Measurements from ENCODE around the gene CMIP.
A peak's percentile ranks its signal among the peaks of the same experiment; 100 is the strongest.
"Not testable (repeated sequence)": the region's sequence is repeated elsewhere in the genome, so short reads cannot be mapped to it uniquely, and the experiment has no call there.

CMIP gene

DNA sequence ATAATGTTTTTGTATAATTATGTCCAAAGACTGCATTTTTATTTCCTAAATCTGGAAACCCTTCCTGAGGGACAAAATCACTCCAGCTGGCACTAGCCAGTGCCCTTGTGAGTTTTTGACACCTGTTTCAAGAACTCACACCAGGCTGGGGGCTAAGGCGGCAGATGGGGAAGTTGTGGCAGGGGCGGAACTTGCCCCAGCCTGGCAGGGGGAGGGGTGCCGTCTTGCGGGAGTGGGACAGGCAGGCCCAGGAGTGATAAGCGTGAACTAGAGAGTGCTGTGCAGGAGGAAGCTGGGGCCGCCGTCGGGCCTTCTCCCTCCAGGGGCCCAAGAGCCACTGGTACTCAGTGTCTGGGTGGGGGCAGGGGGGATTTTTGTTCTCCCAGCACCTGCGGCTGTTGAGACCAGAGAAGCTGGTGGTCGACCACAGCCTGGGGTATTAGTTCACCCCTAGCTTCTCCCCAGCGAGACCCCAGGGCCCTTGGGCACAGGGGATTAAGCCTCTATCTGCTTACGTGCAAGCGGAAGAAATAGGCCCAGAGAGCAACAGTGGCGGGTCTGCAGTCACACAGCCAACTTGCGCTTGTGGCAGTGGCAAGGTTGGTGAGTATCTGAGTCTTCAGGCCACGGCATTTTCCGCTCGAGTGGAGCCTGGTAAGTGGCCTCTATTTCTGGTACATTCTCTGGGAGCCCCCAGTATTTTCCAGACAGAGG, 294.3 kb downstream of the CMIP start:
- DNase-seq (ENCODE audit: low read depth in 3 of 3) = no peak

GRCh38 chr16:81739503-81739902, 294.9 kb downstream of the CMIP start:
- DNase-seq (ENCODE audit: low read depth in 3 of 3) = no peak

- no peak for DNase-seq (ENCODE audit: low read depth in 3 of 3)
Observed at GRCh38 chr16:81740169-81740568, 295.6 kb downstream of the CMIP start.

DNA sequence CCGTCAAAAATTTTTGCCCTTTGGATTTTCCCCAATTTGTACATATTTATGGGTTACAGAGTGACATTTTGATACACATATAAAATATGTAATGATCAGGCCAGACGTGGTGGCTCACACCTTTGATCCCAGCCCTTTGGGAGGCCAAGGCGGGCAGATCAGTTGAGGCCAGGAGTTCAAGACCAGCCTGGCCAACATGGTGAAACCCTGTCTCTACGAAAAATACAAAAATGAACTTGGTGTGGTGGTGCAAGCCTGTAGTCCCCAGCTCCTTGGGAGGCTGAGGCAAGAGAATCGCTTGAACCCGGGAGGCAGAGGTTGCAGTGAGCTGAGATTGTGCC, 296.8 kb downstream of the CMIP start:
- DNase-seq (ENCODE audit: low read depth in 3 of 3) = not testable (repeated sequence)

- DNase-seq (ENCODE audit: low read depth in 3 of 3) = no peak
Observed at GRCh38 chr16:81744385-81744784, 299.8 kb downstream of the CMIP start.

DNA sequence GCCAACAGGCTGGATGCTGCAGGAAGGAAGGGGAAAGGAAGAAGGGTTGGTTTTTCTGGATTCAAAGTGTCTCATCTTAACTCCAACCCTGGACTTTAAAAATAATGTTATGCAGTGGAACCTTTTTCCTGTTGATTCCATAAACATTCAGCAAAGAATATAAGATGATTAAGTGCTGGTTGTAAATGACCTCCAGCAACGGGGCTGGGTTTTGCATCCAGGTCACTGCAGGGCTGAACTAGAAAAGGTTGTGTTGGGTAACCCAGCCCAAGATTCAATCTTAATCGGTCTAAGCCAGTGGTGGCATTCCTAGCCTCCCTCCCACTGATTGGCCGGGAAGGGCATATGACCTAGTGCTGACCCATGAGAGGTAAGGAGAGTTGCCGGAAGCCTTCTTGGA, 300.3 kb downstream of the CMIP start:
- no peak for DNase-seq (ENCODE audit: low read depth in 3 of 3)

GRCh38 chr16:81745704-81746558, 301.3 kb downstream of the CMIP start:
- peak; percentile 44 to 62 (median 57) for DNase-seq (ENCODE audit: low read depth in 3 of 3)

GRCh38 chr16:81746566-81746965, 302.0 kb downstream of the CMIP start:
- no peak for DNase-seq (ENCODE audit: low read depth in 3 of 3)

GRCh38 chr16:81748476-81749198, 304.0 kb downstream of the CMIP start:
- DNase-seq (ENCODE audit: low read depth in 3 of 3) = no peak

GRCh38 chr16:81752225-81752875, 307.7 kb downstream of the CMIP start:
- DNase-seq (ENCODE audit: low read depth in 3 of 3) = no peak

- DNase-seq (ENCODE audit: low read depth in 3 of 3) = no peak
Observed at GRCh38 chr16:81752876-81753227, 308.2 kb downstream of the CMIP start.

DNA sequence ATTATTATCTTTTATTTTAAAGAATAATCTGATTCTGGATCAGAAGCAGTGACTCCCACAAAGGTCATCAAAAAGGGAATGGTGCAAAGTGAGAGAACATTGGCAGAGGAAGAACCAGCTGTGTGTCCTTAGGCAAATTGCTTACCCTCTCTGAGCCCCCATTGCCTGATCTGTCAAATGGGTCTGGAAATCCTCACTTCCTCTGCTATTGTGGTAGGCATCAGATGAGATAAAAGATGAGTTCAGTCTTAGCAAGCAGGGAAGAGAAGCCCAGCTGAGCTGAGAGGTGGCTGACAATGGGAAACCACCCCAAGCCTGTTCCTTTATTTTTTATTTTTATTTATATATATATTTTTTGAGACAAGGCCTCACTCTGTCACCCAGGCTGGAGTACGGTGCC, 310.2 kb downstream of the CMIP start:
- DNase-seq (ENCODE audit: low read depth in 3 of 3) = no peak

- no peak for DNase-seq (ENCODE audit: low read depth in 3 of 3)
Observed at GRCh38 chr16:81755915-81756614, 311.5 kb downstream of the CMIP start.

DNA sequence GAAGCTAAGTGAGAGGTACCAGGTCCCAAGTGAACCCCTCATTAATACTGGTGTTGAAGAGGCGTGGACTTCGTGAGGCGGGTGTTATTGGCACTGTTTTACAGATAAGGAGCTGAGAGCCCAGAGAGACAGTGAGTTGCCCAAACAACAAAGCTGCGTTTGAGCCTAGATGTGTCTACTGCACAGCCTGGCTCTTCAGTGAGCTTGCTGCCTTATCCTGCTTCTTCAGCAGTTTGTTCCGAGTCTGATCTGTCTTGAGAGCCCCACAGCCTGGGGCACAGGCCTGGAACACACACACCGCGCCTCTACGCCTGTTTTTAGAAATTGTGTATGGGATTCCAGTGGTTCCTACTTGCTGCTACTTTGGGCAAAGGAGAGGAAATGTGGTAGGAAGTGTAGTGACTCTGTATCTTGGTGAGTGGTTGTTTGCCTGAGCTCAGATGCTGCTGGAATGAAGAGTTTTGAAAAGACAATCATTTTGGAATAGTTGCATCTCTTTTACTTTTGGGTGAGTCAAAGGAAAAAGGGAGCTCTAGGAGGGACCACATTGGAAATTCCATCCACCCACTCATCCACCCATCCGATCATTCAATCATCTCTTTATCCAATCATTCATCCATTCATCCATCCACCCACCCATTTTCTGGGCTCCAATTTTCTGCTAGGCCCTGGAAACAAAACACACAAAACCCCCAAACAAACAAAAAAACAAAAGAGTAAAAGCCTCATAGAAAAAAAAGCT, 312.2 kb downstream of the CMIP start:
- no peak for DNase-seq (ENCODE audit: low read depth in 3 of 3)

DNA sequence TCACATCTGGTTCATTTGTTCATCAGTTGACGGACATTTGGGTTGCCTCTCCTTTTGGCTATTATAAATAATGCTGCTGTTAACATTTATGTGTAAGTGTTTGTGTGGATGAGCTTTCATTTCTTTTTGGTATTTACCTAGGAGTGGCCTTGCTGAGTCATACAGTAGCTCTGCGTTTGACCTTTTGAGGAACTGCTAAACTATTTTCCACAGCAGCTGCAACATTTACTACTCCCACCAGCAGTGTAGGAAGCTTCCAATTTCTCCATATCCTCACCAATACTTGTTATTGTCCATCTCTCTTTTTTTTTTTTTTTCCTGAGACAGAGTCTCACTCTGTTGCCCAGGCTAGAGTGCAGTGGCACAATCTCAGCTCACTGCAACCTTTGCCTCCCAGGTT, 313.8 kb downstream of the CMIP start:
- no peak for DNase-seq (ENCODE audit: low read depth in 3 of 3)

Data from stimulated activated CD4-positive, alpha-beta T cell treated with anti-CD3 and anti-CD28 coated beads, TNF-alpha, amount 100 ng/mL, for 4 hours (primary cell).